Fibroblast of skin of back (primary cell): ENCODE measurements around the gene GRK5.

Experiments used
- DNase-seq: peaks from one replicate; pipeline ENCODE4 v3.0.0-alpha.2; 2013

Gene GRK5

GRCh38 chr10:119445935-119446317 is 238.6 kb downstream of the GRK5 start:
- DNase-seq, result no peak

GRCh38 chr10:119446441-119447277 is 239.3 kb downstream of the GRK5 start:
- DNase-seq, result no peak

- no peak for DNase-seq
Observed at GRCh38 chr10:119447421-119447820, 240.1 kb downstream of the GRK5 start.

- no peak for DNase-seq
Observed at GRCh38 chr10:119447823-119448546, 240.6 kb downstream of the GRK5 start.

- no peak for DNase-seq
Observed at GRCh38 chr10:119448628-119449584, 241.5 kb downstream of the GRK5 start.

GRCh38 chr10:119449760-119450461 is 242.5 kb downstream of the GRK5 start:
- peak; percentile 86 for DNase-seq

- peak; percentile 21 for DNase-seq
Observed at GRCh38 chr10:119450606-119451299, 243.4 kb downstream of the GRK5 start.

GRCh38 chr10:119451300-119451896 is 244.0 kb downstream of the GRK5 start:
- DNase-seq, result no peak

- no peak for DNase-seq
Observed at GRCh38 chr10:119452396-119452795, 245.0 kb downstream of the GRK5 start.

GRCh38 chr10:119453313-119453712 is 245.9 kb downstream of the GRK5 start:
- DNase-seq, result no peak

- no peak for DNase-seq
Observed at GRCh38 chr10:119454316-119454715, 246.9 kb downstream of the GRK5 start.

- DNase-seq, result no peak
Observed at GRCh38 chr10:119454990-119455389, 247.6 kb downstream of the GRK5 start.

- DNase-seq, result no peak
Observed at GRCh38 chr10:119455609-119456434, 248.5 kb downstream of the GRK5 start.

- DNase-seq, result no peak
Observed at GRCh38 chr10:119456435-119456810, 249.1 kb downstream of the GRK5 start.

GRCh38 chr10:119457966-119458766 is 250.8 kb downstream of the GRK5 start:
- no peak for DNase-seq

- no peak for DNase-seq
Observed at GRCh38 chr10:119459681-119460340, 252.4 kb downstream of the GRK5 start.

- no peak for DNase-seq
Observed at GRCh38 chr10:119460369-119461195, 253.2 kb downstream of the GRK5 start.

GRCh38 chr10:119461380-119461779 is 254.0 kb downstream of the GRK5 start:
- DNase-seq, result no peak
